Naive thymus-derived CD8-positive, alpha-beta T cell (primary cell): Measurements from ENCODE around the gene TLK1. TPM values are rescaled to one million over a fixed set of nuclear protein-coding genes. Genes with fewer than 3 reads are reported as not detected.

Experiments used
- ATAC-seq, 2 donors: fragments of 150-1000 bp; cut with Tn5 transposase in 1 of 2; sonication (Bioruptor Pico), chemical (Tn5 transposase) in 1 of 2; 1 replicate in 1 of 2; 2 replicates in 1 of 2; pipeline ENCODE4 v1.10.0; 2021; ENCODE audit warnings: mild to moderate bottlenecking in 2 of 2, moderate library complexity in 2 of 2
- POLR2A ChIA-PET: fragments of 350-600 bp; sonication (Branson Sonifier 250); formaldehyde crosslinking; loops from one replicate; lab custom pipeline; 2021; ENCODE audit warnings: antibody characterized with exemption; lab: Charles Lee
- DNase-seq, 10 donors: peaks; one replicate each; pipeline versions ENCODE4 v3.0.0 to v3.0.0-alpha.2; 2020 to 2022
- H3K27ac Mint-ChIP-seq, 10 donors: one replicate each; pipeline ENCODE4 v1.8.0; 2020 to 2022; ENCODE audit warnings: mild to moderate bottlenecking in 10 of 10, mixed read lengths in 10 of 10, moderate library complexity in 4 of 10, inconsistent platforms in 1 of 10
- H3K27me3 Mint-ChIP-seq, 5 donors: one replicate each; pipeline ENCODE4 v1.8.0; 2021 to 2022; ENCODE audit warnings: mixed read lengths in 5 of 5
- H3K36me3 Mint-ChIP-seq, 3 donors: one replicate each; pipeline ENCODE4 v1.8.0; 2020 to 2022; ENCODE audit warnings: mixed read lengths in 3 of 3, mild to moderate bottlenecking in 2 of 3, inconsistent platforms in 1 of 3
- H3K4me1 Mint-ChIP-seq, 4 donors: one replicate each; pipeline ENCODE4 v1.8.0; 2021 to 2022; ENCODE audit warnings: mixed read lengths in 4 of 4
- H3K4me3 Mint-ChIP-seq, 10 donors: one replicate each; pipeline ENCODE4 v1.8.0; 2020 to 2022; ENCODE audit warnings: mild to moderate bottlenecking in 10 of 10, mixed read lengths in 10 of 10, moderate library complexity in 6 of 10, inconsistent platforms in 1 of 10
- H3K9me3 Mint-ChIP-seq, 9 donors: one replicate each; pipeline ENCODE4 v1.8.0; 2020 to 2022; ENCODE audit warnings: mixed read lengths in 9 of 9, mild to moderate bottlenecking in 3 of 9, inconsistent platforms in 1 of 9, moderate library complexity in 1 of 9
- polyA plus RNA-seq, 3 donors: library from polyadenylated mRNA; unstranded; fragments of 300-500 nt; fragmentation: Illumina TruSeq; gene quantifications; one replicate each; pipeline ENCODE4 v1.2.3, GENCODE V29; 2021
- total RNA-seq, 8 experiments: library from RNA in 2 of 8; stranded (reverse) in 2 of 8; gene quantifications; one replicate each; pipeline ENCODE4 v1.2.3 and lab custom pipeline; 2021 to 2026

The TLK1 gene
- total and polyA plus RNA-seq, 5 experiments from 2014 or later, result 27.3 to 159 (median 53.7) TPM

DNA sequence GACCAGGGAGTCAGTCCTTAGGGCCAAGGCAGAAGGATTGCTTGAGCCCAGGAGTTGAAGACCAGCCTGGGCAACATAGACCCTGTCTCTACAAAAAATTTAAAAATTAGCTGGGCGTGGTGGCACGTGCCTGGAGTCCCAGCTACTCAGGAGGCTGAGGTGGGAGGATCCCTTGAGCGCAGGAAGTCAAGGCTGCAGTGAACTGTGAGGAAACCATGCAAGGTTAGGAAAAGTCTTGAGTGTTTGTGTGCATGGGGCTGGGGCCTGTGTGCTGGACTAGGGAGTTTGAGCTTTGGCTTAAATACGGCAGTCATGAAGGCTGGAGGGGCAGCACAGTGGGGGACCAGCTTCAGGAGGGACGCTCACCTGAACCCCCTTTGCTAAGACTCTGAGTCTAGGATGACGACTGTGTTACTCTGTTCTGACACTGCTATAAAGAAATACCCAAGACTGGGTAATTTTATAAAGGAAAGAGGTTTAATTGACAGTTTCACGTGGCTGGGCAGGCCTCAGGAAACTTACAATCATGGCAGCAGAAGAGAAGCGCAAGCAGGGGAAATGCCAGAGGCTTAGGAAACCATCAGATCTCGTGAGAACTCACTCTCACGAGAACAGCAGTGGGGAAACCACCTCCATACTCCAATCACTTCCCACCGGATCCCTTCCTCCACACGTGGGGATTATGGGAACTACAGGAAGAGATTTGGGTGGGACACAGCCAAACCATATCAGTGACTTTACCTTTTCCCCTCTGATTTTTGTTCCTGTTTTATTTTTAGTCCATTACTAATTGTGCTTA lies 192.3 kb downstream of the TLK1 start:
- Mint-ChIP-seq H3K4me3 (no peak overlapping the region), H3K27me3 (no peaks in the 10 kb centered on the region), H3K27ac (peak overlapping the region in 7 of 10 donors; percentile 21 to 94 (median 75))

DNA sequence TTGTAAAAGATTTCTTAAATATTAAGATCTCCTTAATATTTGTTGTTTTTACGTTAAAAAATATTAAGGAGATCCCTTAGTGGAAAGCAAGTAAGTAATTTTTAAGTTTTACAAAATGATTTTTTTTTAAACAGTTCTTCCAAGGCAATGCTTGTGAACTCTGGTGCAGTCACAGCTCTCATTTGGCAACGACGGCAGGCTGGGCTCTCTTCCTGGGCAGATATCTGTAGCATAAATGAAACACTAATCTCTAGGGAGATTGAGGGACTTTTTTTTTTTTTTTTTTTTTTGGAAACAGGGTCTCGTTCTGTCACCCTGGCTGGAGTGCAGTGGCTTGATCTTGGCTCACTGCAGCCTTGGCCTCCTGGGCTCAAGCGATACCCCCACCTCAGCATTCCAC lies 193.1 kb downstream of the TLK1 start:
- POLR2A ChIA-PET, result no interaction called here
- peaks cover 0 to 6% (median 0%) of the 10 kb centered on the region in 4 donors for H3K4me1 Mint-ChIP-seq
- no peak for ATAC-seq

More for the DNA sequence above, 192.3 kb downstream of the TLK1 start:
- POLR2A ChIA-PET, result no interaction called here
- no peaks in the 10 kb centered on the region for H3K9me3 Mint-ChIP-seq
- no peak for ATAC-seq
- H3K4me1 Mint-ChIP-seq, result peaks cover 0 to 7% (median 6%) of the 10 kb centered on the region in 4 donors
- H3K36me3 Mint-ChIP-seq, result peaks cover 4 to 44% (median 6%) of the 10 kb centered on the region in 3 donors
- DNase-seq, result no peak

DNA sequence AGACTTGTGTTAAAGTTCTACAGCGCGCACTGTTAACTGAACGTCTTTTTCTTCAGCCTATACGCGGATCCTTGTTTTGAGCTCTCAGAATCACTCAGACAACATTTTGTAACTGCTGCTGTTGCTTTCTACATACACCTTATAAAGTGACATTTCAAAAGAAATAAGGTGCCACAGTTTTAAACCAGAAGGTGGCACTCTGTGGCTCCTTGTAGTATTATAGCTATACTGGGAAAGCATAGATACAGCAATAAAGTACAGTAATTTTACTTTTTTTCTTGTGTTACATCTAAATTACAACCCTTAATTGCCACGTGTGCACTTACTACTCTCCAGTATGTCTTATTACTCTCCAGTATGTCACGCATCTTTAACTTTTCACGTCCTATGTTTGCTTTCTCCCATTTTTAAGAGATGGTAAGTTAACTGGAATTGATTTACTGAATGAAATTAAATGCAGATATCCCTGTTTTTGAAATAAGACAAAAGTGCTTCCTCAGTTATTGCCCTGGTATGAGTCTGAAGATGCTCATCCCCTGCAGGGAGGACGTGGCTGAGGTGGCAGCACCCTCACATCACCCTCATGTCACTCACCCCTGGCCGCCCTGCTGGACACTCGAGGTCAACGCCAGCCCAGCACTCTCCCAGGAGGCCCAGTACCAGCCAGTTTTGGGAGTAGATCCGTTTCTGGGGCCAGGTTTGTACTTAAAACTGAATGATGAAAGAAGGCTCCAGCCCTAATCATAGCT lies 193.9 kb downstream of the TLK1 start:
- DNase-seq (no peak), ATAC-seq (peak; percentile 47 to 56)
- Mint-ChIP-seq H3K4me3 (no peak overlapping the region), H3K36me3 (peaks cover 4 to 59% (median 6%) of the 10 kb centered on the region in 3 donors), H3K27me3 (no peaks in the 10 kb centered on the region), H3K9me3 (no peaks in the 10 kb centered on the region), H3K4me1 (peaks cover 0 to 3% (median 0%) of the 10 kb centered on the region in 4 donors), H3K27ac (peak overlapping the region in 5 of 10 donors; percentile 2 to 82 (median 4))
- POLR2A ChIA-PET, result no interaction called here

More for the DNA sequence above, 193.1 kb downstream of the TLK1 start:
- Mint-ChIP-seq H3K9me3 (no peaks in the 10 kb centered on the region), H3K4me3 (no peak overlapping the region), H3K36me3 (peaks cover 4 to 51% (median 6%) of the 10 kb centered on the region in 3 donors), H3K27ac (peak overlapping the region in 2 of 10 donors; percentile 62 to 82), H3K27me3 (no peaks in the 10 kb centered on the region)
- no peak for DNase-seq

DNA sequence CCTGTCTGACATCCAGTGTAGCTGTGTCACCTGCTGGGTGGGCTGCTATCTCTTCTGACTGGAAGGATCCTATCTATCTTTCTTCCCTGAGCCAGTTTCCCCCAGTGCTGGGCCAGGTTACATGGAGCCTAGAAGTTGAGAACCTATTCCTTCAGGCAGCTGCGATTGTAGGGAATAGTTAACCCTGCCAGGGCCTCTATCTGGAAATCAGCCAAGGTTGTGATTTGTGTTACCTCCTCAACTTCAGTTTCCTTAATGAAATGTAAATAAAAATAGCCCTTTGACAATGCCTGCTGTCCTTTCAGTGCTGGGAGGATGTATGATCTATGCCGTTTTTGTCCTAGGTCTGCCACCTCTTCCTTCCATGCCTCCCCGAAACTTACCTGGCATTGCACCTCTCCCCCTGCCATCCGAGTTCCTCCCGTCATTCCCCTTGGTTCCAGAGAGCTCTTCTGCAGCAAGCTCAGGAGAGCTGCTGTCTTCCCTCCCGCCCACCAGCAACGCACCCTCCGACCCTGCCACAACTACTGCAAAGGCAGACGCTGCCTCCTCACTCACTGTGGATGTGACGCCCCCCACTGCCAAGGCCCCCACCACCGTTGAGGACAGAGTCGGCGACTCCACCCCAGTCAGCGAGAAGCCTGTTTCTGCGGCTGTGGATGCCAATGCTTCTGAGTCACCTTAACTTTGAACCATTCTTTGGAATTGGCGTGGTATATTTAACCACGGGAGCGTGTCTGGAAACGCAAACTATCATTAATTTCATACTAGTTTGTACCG lies 195.1 kb downstream of the TLK1 start:
- no peak for ATAC-seq
- DNase-seq, result no peak
- peaks cover 0 to 3% (median 0%) of the 10 kb centered on the region in 4 donors for H3K4me1 Mint-ChIP-seq
- no peaks in the 10 kb centered on the region for H3K9me3 Mint-ChIP-seq
- POLR2A ChIA-PET, result no interaction called here
- H3K27ac Mint-ChIP-seq, result peak overlapping the region in 3 of 10 donors; percentile 10 to 80 (median 48)
- no peak overlapping the region for H3K4me3 Mint-ChIP-seq
- peaks cover 4 to 70% (median 6%) of the 10 kb centered on the region in 3 donors for H3K36me3 Mint-ChIP-seq
- no peaks in the 10 kb centered on the region for H3K27me3 Mint-ChIP-seq

DNA sequence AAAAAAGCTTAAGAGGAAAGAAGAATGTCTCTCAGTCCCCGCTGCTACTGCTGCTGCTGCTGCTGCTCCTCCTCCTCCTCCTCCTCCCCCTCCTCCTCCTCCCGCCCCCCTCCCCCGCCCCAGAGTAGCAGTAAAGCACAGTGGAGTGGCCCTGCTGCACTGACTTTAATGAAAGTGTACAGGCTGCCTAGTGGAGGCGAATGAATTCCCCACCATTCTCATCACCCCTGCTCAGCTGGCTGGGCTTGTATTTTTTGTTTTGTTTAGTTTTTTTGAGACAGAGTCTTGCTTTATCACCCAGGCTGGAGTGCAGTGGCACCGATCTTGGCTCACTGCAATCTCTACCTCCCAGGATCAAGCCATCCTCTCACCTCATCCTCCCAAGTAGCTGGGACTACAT lies 197.3 kb downstream of the TLK1 start:
- Mint-ChIP-seq H3K27ac (no peak overlapping the region), H3K9me3 (no peaks in the 10 kb centered on the region), H3K4me1 (peaks cover 0 to under 1% (median 0%) of the 10 kb centered on the region in 4 donors), H3K27me3 (no peaks in the 10 kb centered on the region), H3K4me3 (no peak overlapping the region), H3K36me3 (peaks cover 4 to 88% (median 9%) of the 10 kb centered on the region in 3 donors)
- POLR2A ChIA-PET, result no interaction called here
- DNase-seq (no peak), ATAC-seq (no peak)

DNA sequence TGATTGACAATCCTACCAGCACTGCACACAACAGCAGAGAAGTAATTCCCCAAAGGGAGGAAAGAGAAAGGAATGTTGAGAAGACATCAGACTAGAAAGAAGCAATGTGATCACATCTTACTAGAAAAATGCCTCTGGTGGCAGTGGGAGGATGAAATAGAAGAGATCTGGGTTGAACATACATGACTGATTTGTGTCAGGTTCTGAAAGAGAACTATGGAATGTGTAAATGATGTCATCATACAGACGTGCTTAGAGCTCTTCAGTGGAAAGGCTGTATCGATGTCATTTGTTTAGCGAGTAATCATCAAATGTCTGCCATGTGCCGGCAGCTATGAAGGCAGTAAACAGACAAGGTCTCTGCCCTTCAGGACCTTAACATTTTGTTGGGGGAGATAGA lies 206.8 kb downstream of the TLK1 start:
- ATAC-seq (no peak), DNase-seq (no peak)
- POLR2A ChIA-PET, result no interaction called here
- Mint-ChIP-seq H3K27ac (peak overlapping the region in 3 of 10 donors; percentile 5 to 24 (median 9)), H3K36me3 (peaks cover 11 to 91% (median 22%) of the 10 kb centered on the region in 3 donors), H3K27me3 (no peaks in the 10 kb centered on the region), H3K4me3 (no peak overlapping the region), H3K9me3 (no peaks in the 10 kb centered on the region), H3K4me1 (peaks cover 0 to 13% (median 5%) of the 10 kb centered on the region in 4 donors)

DNA sequence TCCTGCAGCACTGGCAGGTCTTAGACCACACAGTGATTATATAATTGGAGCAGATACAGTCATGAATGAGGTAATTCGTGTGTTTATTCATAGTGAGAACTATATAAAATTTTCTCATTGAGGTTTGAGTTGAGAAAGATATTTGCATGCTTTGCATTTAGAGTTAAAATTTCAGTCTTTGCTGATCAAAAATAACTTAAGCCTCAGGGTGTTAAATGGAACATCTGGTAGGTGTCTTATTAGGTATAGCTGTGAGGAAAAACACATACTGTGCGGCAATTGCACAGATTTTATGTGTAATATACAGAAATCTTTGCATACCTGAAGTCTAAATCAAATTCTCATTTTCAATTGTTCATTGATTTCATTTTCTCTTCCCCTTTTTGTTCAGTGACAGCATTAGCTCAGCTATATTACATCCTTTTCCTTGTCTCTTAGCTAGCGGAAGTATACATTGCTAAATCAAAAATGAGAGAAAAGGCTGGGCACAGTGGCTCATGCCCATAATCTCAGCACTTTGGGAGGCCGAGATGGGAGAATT lies 210.4 kb downstream of the TLK1 start:
- Mint-ChIP-seq H3K9me3 (no peaks in the 10 kb centered on the region), H3K36me3 (peaks cover 6 to 73% (median 22%) of the 10 kb centered on the region in 3 donors), H3K4me1 (peaks cover 8 to 23% (median 16%) of the 10 kb centered on the region in 4 donors), H3K4me3 (no peak overlapping the region), H3K27me3 (no peaks in the 10 kb centered on the region), H3K27ac (peak overlapping the region in 3 of 10 donors; percentile 53 to 85 (median 67))
- DNase-seq (no peak), ATAC-seq (no peak)
- POLR2A ChIA-PET, result no interaction called here

DNA sequence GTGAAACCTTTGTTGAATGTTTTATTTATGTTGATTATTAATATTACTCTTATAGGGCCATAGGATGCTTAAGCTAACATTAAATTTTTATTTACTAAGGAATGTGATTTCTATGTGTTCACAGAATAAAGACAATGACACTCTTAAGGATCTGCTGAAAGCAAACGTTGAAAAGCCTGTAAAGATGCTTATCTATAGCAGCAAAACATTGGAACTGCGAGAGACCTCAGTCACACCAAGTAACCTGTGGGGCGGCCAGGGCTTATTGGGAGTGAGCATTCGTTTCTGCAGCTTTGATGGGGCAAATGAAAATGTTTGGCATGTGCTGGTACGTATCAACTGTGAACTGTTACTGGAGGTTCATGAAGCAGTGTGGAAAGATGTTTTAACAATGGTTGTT lies 211.3 kb downstream of the TLK1 start:
- Mint-ChIP-seq H3K4me3 (no peak overlapping the region), H3K27ac (peak overlapping the region in 2 of 10 donors; percentile 63 to 67), H3K4me1 (peaks cover 11 to 29% (median 19%) of the 10 kb centered on the region in 4 donors), H3K36me3 (peaks cover 6 to 64% (median 15%) of the 10 kb centered on the region in 3 donors), H3K27me3 (no peaks in the 10 kb centered on the region), H3K9me3 (no peaks in the 10 kb centered on the region)
- POLR2A ChIA-PET, result no interaction called here
- DNase-seq (no peak), ATAC-seq (no peak)

DNA sequence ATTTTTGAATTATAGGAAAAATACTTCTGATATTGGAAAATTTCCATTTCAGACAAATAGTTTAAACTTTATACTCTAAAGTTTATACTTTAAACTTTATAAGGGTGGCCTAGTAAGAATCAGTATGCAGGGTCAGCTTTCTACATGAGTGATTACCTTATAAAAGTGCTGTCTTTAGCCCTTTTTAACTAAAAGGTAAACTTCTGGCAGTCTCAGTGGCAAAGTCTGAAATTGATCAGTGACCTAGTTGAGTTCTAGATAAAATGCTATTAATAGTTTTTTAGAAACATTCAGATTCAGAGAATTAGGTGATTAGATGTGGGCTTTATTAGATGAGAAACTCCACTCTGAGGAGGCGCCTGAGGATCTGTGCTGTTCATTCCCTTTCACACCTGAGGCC lies 216.1 kb downstream of the TLK1 start:
- H3K4me3 Mint-ChIP-seq, result no peak overlapping the region
- POLR2A ChIA-PET, result no interaction called here
- peaks cover 0 to 29% (median 0%) of the 10 kb centered on the region in 3 donors for H3K36me3 Mint-ChIP-seq
- H3K4me1 Mint-ChIP-seq, result peaks cover 27 to 62% (median 57%) of the 10 kb centered on the region in 4 donors
- no peak for ATAC-seq
- no peaks in the 10 kb centered on the region for H3K27me3 Mint-ChIP-seq
- H3K27ac Mint-ChIP-seq, result peak overlapping the region in 2 of 10 donors; percentile 47 to 51
- no peak for DNase-seq
- H3K9me3 Mint-ChIP-seq, result no peaks in the 10 kb centered on the region

DNA sequence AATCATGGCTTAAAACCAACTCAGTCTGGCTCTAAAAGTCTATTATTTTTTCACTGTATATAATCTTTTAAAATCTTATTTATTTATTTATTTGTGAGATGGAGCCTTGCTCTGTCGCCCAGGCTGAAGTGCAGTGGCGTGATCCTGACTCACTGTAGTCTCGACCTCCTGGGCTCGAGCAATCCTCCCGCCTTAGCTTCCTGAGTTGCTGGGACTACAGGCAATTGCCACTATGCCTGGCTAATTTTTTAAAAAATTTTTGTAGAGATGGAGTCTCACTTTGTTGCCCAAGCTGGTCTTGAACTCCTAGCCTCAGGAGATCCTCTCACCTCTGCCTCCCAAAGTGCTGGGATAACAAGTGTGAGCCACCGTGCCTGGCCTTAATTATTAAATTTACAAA lies 217.1 kb downstream of the TLK1 start:
- POLR2A ChIA-PET, result no interaction called here
- Mint-ChIP-seq H3K9me3 (no peaks in the 10 kb centered on the region), H3K4me3 (no peak overlapping the region), H3K27me3 (no peaks in the 10 kb centered on the region), H3K27ac (no peak overlapping the region), H3K36me3 (peaks cover 0 to 29% (median 0%) of the 10 kb centered on the region in 3 donors), H3K4me1 (peaks cover 30 to 72% (median 67%) of the 10 kb centered on the region in 4 donors)
- ATAC-seq, result no peak
- DNase-seq, result no peak

DNA sequence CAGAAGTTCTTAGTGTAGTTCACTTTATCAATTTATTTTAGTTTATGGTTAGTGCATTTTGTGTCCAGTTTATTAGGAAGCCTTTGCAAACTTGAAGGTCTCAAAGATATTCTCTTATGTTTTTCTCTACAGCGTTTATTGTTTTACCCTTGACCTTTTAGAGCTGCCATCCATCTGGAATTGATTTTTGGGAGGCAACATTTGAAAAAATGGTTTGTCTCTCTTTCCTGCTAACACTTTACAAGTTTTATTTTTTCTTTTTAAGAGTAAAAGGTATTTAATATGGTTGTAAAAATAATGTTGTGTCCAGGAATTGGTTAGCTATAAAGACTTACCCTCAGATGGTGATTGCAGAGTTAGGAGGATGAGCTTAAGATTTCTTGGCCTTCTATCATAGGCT lies 217.7 kb downstream of the TLK1 start:
- Mint-ChIP-seq H3K27ac (no peak overlapping the region), H3K27me3 (no peaks in the 10 kb centered on the region), H3K9me3 (no peaks in the 10 kb centered on the region), H3K4me3 (no peak overlapping the region), H3K4me1 (peaks cover 31 to 77% (median 72%) of the 10 kb centered on the region in 4 donors), H3K36me3 (peaks cover 0 to 31% (median 0%) of the 10 kb centered on the region in 3 donors)
- DNase-seq (no peak), ATAC-seq (no peak)
- POLR2A ChIA-PET, result no interaction called here

DNA sequence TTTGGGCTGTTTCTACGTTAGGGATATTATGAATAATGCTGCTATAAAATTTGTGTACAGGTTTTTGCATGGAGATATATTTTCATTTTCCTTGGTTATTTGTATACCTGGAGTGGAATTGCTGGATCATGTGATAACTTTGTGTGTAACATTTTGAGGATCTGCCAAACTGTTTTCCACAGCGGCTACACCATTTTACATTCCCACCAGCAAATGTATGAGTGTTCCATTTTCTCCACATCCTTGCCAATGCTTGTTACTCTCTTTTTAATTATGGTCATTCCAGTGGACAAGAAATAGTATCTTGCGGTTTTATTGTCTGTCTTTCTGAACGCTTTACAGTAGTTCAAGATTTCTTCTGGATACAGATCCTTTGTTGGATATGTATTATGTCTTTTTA lies 218.1 kb downstream of the TLK1 start:
- peaks cover 0 to 31% (median 0%) of the 10 kb centered on the region in 3 donors for H3K36me3 Mint-ChIP-seq
- no peaks in the 10 kb centered on the region for H3K9me3 Mint-ChIP-seq
- no peak overlapping the region for H3K27ac Mint-ChIP-seq
- H3K4me1 Mint-ChIP-seq, result peaks cover 33 to 80% (median 75%) of the 10 kb centered on the region in 4 donors
- H3K4me3 Mint-ChIP-seq, result no peak overlapping the region
- DNase-seq (no peak), ATAC-seq (no peak)
- POLR2A ChIA-PET, result no interaction called here
- no peaks in the 10 kb centered on the region for H3K27me3 Mint-ChIP-seq
